Upper lobe of right lung (tissue), 1 donor: ENCODE results near the gene NCKAP5. TPM values are rescaled to one million over a fixed set of nuclear protein-coding genes. Genes with fewer than 3 reads are reported as not detected.

ENCODE experiments used
- ATAC-seq: fragments of 200-7000 bp; cut with Tn5 transposase; one replicate; pipeline ENCODE4 v1.9.1; 2020; ENCODE audit warnings: mild to moderate bottlenecking, moderate library complexity
- DNase-seq: peaks from one replicate; pipeline ENCODE4 v3.0.0-alpha.2; 2020
- H3K27ac ChIP-seq: fragments of 200-600 bp; one replicate; pipeline ENCODE4 v1.8.0; 2022
- H3K27me3 ChIP-seq: fragments of 200-600 bp; one replicate; pipeline ENCODE4 v1.8.0; 2022; ENCODE audit warnings: mild to moderate bottlenecking
- H3K36me3 ChIP-seq: fragments of 200-600 bp; one replicate; pipeline ENCODE4 v1.8.0; 2022
- H3K4me1 ChIP-seq: fragments of 200-600 bp; one replicate; pipeline ENCODE4 v1.8.0; 2022
- H3K4me3 ChIP-seq: fragments of 200-600 bp; one replicate; pipeline ENCODE4 v1.8.0; 2022; ENCODE audit warnings: mild to moderate bottlenecking
- H3K9me3 ChIP-seq: fragments of 200-600 bp; one replicate; pipeline ENCODE4 v1.8.0; 2022
- intact Hi-C: fragments of 100-400 bp; cut with DNase I; formaldehyde crosslinking; loops from one replicate; pipeline ENCODE4 v1.11.0; 2022
- total RNA-seq: library from RNA; stranded (reverse); fragmentation: NEBNext Ultra II Directional; extraction: Animal tissue kit (Norgen Biotek cat#: 25700); gene quantifications from one replicate; pipeline ENCODE4 v1.2.1, GENCODE V29; 2021
- TF ChIP-seq, protein P1 (sequence below): fragments of 200-600 bp; IDR thresholded peaks from one replicate; pipeline ENCODE4 v1.8.0; 2022; ENCODE audit warnings: antibody characterized with exemption
- donor health status: DM: no; HTN: yes; CAD: no; lungs with severe emphysema.

Gene NCKAP5
- total RNA-seq, 1 donor from 2014 or later = 40.8 TPM

DNA sequence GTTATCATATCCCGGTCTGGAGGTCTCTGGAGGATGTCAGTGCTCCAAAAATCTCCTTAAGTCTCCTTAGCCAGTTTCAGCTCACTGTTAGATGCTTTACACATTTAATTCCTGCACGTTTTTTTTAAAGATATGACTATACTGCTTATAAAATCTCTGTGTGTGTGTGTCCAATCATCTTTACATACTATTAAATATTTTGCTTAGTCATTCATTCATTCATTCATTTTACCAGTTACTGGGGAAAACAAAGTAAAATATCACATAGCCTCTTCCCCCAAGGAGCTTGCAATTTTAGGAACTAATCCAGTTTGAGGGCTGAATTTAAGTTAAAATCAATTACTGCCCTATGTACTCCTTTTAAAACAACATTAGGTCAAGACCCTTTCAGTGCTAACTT lies 605.1 kb downstream of the NCKAP5 start:
- no peaks in the 10 kb centered on the region for H3K4me1 ChIP-seq
- TF ChIP-seq, protein P1, sequence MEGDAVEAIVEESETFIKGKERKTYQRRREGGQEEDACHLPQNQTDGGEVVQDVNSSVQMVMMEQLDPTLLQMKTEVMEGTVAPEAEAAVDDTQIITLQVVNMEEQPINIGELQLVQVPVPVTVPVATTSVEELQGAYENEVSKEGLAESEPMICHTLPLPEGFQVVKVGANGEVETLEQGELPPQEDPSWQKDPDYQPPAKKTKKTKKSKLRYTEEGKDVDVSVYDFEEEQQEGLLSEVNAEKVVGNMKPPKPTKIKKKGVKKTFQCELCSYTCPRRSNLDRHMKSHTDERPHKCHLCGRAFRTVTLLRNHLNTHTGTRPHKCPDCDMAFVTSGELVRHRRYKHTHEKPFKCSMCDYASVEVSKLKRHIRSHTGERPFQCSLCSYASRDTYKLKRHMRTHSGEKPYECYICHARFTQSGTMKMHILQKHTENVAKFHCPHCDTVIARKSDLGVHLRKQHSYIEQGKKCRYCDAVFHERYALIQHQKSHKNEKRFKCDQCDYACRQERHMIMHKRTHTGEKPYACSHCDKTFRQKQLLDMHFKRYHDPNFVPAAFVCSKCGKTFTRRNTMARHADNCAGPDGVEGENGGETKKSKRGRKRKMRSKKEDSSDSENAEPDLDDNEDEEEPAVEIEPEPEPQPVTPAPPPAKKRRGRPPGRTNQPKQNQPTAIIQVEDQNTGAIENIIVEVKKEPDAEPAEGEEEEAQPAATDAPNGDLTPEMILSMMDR = no peak
- intact Hi-C loops = no loop called here
- H3K36me3 ChIP-seq = no peaks in the 10 kb centered on the region
- no peak overlapping the region for H3K27ac ChIP-seq
- H3K27me3 ChIP-seq = no peaks in the 10 kb centered on the region
- no peaks in the 10 kb centered on the region for H3K9me3 ChIP-seq
- DNase-seq = no peak
- ATAC-seq = no peak
- H3K4me3 ChIP-seq = no peak overlapping the region

- intact Hi-C loops = no loop called here
Measured at GRCh38 chr2:132958887-132959286, 609.4 kb downstream of the NCKAP5 start.

GRCh38 chr2:132955871-132956615 lies 612.2 kb downstream of the NCKAP5 start:
- Histone ChIP-seq H3K27me3 (no peaks in the 10 kb centered on the region), H3K27ac (no peak overlapping the region), H3K4me1 (no peaks in the 10 kb centered on the region), H3K4me3 (no peak overlapping the region), H3K9me3 (no peaks in the 10 kb centered on the region), H3K36me3 (no peaks in the 10 kb centered on the region)
- no peak for ATAC-seq
- DNase-seq = no peak
- TF ChIP-seq, protein P1 = no peak
- intact Hi-C loops = no loop called here

More at GRCh38 chr2:132958887-132959286, 609.4 kb downstream of the NCKAP5 start:
- DNase-seq (no peak), ATAC-seq (no peak)
- Histone ChIP-seq H3K4me1 (no peaks in the 10 kb centered on the region), H3K36me3 (no peaks in the 10 kb centered on the region), H3K27me3 (no peaks in the 10 kb centered on the region), H3K4me3 (no peak overlapping the region), H3K27ac (no peak overlapping the region), H3K9me3 (no peaks in the 10 kb centered on the region)
- TF ChIP-seq, protein P1 = no peak

DNA sequence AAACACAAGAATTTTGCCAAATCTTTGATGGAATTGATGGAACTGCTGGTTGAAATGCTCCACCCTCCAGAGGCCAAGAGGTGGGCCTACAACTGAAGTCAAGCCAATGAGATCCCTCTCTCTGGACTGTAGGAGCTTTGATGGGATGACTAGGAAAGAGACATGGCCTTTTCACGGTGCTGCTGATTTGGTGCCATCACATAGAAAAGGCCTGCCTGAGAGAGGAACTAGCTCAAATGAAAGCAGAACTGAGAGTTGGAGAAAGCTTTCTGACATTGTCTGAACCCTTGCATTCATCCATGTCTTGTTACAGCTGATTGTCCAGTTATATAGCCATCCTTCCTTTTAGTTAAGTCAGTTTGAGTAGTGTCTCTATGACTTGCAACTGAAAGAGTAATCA lies 614.5 kb downstream of the NCKAP5 start:
- H3K27me3 ChIP-seq = no peaks in the 10 kb centered on the region
- H3K4me1 ChIP-seq = no peaks in the 10 kb centered on the region
- TF ChIP-seq, protein P1 = no peak
- ATAC-seq (no peak), DNase-seq (no peak)
- no peak overlapping the region for H3K27ac ChIP-seq
- H3K9me3 ChIP-seq = no peaks in the 10 kb centered on the region
- intact Hi-C loops = no loop called here
- no peaks in the 10 kb centered on the region for H3K36me3 ChIP-seq
- no peak overlapping the region for H3K4me3 ChIP-seq

GRCh38 chr2:132951008-132951714 lies 617.1 kb downstream of the NCKAP5 start:
- H3K9me3 ChIP-seq = no peaks in the 10 kb centered on the region
- no peak overlapping the region for H3K27ac ChIP-seq
- H3K4me3 ChIP-seq = no peak overlapping the region
- no peaks in the 10 kb centered on the region for H3K27me3 ChIP-seq
- no peaks in the 10 kb centered on the region for H3K36me3 ChIP-seq
- H3K4me1 ChIP-seq = no peaks in the 10 kb centered on the region
- ATAC-seq (no peak), DNase-seq (no peak)
- TF ChIP-seq, protein P1 = no peak
- intact Hi-C loops = no loop called here
